Measurements from ENCODE around the gene EPHA5.

EPHA5 gene

DNA sequence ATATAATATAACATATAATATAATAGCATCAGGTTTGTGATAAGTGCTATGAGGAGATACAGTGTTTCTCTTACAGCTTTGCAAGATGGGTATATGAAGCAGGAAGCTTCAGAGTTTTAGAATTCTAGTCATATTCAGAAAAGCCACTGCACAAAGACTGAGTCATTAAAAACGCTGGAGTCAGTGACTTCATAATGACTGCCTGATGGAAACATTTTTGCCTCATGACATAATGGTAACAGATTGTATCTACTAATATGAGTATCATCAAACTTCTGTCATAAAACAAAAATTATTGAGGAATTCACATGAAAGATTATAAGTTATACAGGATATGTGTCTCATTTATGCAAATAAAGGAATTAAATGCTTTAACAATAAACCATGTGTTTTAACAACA, 46.8 kb downstream of the EPHA5 start:
- no peak for DNase-seq

DNA sequence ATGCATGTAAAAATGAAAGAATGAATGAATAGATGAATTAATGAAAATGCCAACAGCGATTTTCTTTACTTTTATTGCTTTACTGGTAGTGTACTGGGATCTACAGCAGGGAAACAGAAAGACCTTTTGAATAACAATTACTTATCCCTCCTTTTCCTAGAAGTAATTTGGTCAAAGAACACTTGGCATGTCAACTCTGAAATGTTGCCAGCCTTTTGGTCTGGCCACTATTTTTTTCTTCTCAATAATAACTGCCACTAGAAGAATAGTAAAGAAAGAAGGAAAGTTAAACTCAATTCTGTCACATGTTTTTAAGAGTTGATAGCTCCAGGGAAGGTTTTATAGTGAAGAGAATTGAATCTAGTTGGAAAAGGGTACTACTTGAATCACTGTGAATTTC, 52.9 kb downstream of the EPHA5 start:
- no peak for DNase-seq

DNA sequence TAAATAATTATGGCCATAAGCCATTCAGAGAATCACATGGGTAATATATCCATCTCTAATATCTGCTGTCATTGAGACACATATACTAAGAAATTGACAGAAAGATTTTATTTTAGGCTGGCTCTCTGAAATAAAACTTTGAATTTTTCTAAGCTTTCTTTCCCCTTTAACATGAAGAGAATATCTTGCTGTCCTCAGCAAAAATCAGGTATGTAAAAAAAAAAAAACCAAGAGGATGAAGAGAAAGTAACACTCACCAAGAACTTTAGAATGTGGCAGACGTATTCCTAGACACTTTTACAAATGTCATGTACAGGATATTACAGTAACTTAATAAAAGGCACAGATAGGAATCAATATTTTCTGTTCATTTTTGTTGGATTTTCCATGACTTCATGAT, 65.8 kb downstream of the EPHA5 start:
- no peak for DNase-seq

DNA sequence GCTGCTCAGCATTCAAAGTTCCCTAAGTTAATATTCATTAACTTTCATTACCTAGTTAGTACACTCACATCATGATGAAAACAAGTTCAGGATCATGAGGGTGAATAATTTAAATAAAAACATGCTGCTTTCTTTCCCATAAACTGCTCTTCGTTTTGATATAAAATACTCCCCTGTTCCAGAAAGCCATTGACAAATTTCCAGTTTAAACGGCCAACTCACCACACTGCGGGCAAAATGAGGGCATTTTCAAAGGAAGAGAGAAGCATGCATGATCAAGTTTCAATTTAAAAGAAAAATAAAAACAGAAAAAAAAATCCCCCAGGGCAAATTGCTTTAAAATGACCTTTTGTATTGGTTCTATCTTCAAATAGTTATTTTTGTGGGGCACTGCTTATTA, 69.6 kb downstream of the EPHA5 start:
- no peak for DNase-seq

DNA sequence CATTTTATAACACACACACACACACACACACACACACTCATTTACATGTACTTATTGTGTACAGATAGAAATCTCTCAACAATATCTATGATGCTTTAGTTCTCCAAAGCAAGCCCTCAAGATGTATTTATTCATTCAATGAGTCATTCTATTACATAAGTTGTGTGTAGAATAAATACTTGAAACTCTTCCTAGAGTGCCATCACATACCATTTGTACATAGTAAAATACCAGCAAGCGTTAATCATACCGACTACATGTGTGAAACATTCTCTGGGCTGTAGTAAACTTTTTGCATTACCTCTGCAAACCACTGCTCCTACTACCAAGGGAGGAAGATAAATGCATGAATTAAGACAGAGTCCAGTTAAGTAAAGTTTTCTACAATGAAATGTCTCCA, 70.9 kb downstream of the EPHA5 start:
- DNase-seq = no peak

DNA sequence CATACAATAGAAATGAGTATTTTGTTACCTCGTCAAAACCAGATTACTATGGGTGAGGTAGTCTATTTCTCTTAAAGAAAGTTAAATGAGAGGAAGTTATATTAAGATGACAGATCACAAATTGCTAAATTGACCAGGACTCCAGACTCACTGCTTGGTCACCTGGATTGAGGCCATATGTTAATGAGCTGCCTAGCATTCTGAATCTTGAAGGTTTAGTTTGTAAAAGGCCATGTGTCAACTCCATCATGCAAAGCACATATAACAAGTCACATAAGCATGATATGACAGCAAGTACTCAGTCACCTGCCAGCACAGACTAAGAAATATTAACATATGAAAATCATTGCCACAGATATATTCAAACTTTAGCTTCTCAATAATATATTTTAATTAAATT, 72.6 kb downstream of the EPHA5 start:
- no peak for DNase-seq

DNA sequence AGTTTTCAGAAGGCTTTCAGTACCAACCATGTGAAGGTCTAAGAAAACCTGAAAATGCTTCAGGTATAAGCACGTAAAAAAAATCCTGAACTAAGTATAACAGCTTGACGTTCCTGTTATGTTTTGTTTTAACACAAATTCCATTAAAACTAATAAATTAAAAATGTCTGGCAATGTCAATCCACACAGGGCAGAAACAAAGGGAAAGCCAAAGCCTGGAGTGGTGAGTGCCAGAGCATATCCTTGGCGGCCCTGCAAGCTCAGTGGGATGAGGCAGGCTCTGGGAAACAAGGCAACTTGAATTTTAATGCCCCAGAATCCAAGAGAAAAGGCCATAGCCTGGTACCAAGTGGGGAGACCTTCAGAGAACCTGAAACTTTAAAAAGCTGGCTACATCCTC, 78.2 kb downstream of the EPHA5 start:
- no peak for DNase-seq

DNA sequence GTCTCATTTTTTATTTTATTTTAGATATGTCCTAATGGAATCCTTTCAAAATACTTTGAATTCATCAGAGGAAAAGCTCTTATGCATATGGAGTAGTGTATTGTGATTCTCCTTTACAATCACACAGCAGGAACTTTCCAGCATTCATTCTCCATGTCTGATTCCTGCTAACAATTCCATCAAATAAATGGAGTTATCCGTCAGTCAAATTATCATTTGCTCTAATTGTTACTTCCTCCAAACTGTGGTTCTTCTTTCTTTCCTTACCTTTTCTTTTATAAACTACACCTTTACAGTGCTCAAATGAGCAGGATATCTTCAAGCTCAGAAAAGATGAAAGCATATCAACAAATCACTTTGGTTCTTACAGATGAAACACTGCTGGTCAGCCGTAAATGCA, 80.4 kb downstream of the EPHA5 start:
- DNase-seq = no peak

DNA sequence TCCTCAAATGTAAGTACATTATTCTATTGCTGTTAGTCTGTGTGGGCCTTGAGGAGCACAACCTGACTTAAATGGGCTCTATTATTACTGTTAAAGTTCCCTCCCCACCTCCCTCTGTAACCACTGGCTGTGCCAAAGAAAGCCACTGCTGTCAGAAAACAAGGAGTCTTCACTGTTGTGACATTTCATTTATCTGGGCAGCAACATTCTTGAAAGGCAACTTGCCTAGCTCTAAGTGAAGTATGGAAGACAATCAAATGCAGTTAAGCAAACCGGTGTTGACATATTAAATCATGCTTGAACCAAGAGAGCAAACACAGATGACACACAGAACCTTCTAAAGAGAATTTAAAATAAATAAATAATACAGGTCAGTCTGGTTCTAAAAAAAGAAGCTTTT, 81.0 kb downstream of the EPHA5 start:
- DNase-seq = no peak

DNA sequence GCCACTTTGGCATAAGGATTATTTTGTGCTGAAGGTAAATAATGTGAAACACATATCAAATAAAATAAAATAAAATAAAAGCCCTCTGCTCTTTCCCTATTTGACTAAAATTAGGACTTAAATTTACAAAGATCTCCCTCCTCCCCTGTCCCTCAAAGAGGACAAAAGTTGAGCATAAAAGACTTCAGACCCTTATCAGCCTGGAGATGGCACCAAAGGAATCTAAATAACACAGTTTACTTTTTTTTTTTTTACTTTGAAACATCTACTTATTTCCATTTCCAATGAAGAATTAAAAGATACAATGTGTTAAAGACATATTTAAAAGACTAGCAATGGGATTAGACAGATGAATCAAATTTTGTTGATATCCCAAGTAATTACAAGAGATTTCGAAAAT, 89.7 kb downstream of the EPHA5 start:
- no peak for DNase-seq

DNA sequence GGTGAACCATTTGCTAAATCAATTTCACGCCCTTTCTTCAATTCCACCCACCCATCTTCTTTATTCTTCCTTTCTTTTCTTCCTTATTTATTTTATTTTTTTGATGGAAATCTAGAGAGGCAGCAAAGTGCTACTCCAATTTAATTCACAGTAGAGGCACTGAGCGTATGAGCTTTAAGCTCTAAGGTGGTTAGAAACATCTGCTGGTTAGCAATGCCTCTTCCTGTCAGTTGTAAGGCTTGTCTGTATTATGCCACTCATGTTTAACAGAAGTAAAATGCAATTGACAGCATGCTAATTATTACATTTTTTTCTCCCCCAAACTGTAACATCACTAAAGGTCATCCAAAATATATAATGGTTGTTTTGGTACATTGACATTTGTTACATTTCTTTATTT, 103.8 kb downstream of the EPHA5 start:
- no peak for DNase-seq

DNA sequence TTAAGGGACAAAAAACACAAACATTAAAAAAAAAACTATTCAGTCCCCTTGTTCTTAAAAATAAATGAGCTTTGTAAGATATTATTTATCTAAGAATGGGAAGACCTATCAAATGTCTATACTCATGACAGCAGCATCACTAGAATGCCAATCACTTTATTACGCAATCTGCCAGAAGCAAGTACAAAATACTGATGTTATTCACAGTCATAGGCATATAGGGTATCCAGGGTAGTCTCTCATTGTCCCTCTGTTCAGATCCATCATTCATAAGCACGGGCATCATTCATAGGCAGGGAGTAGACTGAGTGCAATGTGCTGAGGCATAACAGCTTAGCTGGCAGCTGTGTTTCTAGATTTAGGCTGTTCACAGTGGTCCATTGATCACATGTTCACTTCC, 109.1 kb downstream of the EPHA5 start:
- no peak for DNase-seq

DNA sequence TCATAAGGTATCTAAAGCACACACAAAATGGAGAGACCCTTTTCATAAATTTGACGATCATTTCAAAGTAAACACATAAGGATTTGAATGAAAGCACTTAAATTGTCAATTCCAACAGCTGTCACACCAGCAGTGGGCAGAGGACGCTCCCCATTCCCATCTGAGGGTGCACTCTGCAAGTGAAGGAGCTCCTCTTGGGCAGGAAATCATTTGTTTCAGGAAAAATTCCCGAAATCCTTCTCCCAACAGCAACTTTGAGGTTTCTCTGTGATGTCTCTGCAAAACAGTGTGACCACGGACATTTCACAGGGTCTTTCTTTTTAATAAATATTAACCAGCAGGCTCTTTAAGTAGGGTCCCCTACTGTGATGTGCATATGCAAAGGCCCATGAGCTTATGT, 111.0 kb downstream of the EPHA5 start:
- DNase-seq = no peak

DNA sequence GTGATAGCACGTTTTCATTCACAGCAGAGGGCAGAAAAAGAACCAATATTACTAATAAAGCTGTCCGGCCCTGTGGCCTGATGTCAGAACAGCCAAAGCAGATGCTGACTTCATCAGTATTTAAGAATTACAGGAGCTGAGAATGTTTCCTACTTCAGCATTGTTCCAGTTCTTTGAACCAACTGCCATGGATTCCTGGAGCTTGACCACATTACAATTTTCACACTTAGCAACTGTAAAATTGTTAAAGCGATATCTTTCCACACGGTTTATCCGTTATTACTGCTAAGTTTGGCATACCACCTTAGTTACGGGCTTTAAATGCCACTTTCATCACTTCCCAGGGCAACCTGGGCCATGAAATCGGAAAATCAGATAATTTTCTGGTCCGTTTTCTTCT, 118.2 kb downstream of the EPHA5 start:
- no peak for DNase-seq

DNA sequence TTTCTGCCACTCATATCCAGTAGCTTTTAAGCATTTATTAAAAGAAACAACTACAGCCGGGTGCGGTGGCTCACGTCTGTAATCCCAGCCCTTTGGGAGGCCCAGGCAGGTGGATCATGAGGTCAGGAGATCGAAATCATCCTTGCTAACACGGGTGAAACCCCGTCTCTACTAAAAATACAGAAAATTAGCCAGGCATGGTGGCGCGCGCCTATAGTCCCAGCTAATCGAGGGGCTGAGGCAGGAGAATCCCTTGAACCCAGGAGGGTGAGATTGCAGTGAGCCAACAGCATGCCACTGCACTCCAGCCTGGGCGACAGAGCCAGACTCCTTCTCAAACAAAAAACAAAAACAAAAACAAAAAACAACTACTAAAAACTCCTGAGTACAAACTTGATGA, 119.8 kb downstream of the EPHA5 start:
- DNase-seq = no peak

DNA sequence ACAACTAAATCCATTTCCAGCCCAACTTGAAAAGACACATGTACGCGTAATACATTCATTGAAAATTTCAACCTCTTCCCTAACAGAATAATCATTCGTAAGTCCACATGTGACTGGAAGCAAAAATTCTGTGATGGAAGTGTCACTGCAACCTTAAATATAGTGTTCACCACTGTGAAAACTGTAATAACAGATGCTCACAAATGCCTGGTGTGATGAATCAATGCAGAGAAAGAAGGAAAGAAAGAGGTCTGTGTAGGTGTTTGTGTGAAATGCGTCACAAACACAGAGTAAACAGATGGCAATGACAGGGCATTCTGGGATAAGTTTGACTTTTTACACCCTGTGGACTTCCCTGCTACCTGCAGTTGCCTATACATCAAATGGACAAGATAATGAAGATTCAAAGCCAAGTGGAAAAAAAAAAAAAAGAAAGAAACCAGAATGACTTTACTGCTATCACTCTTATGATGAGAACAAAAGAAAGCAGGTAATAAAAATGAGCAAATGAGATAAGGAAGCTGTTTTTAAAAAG, 123.3 kb downstream of the EPHA5 start:
- DNase-seq = no peak

DNA sequence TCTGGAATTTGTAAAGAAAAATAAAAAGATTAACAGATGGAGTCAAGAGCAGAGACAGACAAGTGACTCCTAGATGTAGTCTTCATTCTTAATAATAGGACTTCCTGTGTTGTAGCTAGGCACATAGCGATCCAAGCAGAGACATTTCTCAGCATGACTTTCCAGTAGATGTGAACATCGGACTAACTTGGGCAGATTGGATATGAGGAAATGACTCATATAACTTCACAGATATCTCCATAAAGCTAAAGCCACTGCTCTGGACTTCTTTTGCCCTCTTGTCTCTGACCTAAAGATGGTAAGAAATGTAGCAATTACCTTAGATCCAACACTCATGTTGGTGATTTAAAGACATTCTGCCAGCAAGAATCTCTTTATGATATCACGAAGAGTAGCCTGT, 131.7 kb downstream of the EPHA5 start:
- DNase-seq = no peak

DNA sequence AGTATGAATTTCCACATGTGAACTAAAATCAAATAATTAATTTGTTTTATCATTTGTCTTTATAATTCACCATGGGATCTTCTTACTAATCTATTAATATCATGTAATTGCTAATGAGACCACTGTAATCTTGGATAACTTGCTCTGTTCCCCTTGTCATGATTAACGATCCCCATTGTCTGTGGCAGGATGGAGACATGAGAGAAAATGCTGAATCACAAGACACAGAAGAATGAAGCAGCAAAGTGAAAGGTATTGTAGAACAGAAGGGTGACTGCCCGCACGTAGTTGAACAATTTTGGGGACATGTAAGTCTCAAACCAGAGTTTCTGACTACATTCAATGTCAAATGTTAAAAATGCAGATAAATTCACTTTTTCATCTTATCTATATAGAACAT, 135.2 kb downstream of the EPHA5 start:
- DNase-seq = no peak

DNA sequence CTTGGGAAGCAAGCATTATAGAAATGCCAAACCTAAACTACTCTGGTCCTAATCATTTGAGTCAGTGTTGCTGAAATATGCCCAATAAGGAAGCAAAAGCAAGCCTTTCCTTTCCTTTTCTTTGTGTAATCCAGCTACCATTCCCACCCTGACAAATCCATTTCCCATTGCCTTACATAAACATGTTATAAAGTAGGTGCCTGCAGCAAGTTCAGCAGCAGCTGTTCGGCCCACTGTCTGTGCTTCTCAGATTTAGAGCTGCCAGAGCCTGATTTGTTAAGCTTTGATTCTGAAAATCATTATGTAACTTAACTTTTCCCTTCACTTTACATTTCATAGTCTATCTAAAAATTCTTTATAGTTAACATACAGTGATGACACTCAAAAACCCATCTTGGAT, 148.6 kb downstream of the EPHA5 start:
- no peak for DNase-seq

DNA sequence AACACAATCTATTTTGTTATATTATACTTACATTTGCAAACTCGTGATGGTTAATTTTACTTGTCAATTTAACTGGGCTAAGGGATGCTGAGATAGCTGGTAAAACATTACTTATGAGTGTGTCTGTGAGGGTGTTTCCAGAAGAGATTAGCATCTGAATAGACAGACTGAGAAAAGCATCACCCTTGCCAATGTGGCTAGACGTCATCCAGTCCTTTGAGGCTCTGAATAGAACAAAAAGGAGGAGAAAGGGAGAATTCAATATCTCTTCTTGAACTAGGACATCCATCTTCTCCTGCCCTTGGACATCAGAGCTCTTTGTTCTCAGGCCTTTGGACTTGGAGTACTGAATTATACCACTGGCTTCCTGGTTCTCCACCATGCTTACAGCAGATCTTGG, 154.6 kb downstream of the EPHA5 start:
- DNase-seq = no peak

DNA sequence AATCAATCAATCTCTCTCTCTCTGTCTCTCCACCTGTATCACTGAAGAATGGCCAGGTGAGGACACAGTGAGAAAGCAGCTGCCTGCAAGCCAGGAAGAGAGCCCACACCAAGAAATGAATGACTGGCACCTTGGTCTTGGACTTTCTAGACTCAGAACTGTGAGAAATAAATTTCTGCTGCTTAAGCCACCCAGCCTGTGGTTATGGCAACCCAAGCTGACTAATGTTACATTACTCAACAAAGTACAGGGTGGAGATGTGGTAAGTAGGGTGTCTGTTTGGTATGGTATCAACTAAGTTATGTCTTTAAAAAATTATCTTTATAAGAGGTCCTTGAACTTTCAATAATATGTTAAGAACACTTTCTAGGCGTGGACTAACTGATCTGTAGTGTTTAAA, 159.3 kb downstream of the EPHA5 start:
- no peak for DNase-seq

DNA sequence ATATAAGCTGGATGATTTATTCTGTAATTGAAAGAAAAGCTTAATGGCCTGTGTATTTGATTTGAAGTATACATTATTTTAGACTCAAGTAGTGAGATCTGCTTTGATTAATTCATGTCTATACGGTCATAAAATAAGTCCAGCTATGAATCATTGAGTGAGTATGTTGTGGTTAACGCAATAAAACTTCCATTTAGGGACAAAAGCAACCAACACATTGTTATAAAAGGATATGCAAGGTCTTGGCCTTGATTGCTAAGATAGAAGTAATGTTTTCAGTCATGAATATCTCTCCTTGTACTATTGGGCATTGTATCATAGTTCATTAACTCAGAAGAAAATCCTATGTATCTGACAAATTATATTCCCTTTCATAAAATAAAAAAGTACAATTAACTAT, 162.1 kb downstream of the EPHA5 start:
- DNase-seq = no peak

DNA sequence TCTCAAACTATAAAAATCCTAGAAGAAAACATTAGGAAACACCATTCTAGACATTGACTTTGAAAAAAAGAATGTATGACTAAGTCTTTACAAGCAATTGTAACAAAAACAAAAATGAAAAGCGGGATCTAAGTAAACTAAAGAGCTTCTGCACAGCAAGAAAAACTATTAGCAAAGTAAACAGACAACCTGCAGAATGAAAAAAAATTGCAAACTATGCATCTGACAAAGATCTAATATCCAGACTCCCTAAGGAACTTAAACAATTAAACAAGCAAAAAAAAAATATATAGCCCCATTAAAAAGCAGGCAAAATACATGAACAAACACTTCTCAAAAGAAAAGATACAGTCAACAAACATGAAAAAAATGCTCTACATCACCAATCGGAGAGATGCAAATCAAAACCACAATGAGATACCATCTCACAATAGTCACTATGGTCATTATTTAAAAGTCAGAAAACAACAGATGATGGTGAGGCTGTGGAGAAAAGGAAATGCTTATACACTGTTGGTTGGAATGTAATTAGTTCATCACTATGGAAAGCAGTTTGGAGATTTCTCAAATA, 168.1 kb downstream of the EPHA5 start:
- no peak for DNase-seq

DNA sequence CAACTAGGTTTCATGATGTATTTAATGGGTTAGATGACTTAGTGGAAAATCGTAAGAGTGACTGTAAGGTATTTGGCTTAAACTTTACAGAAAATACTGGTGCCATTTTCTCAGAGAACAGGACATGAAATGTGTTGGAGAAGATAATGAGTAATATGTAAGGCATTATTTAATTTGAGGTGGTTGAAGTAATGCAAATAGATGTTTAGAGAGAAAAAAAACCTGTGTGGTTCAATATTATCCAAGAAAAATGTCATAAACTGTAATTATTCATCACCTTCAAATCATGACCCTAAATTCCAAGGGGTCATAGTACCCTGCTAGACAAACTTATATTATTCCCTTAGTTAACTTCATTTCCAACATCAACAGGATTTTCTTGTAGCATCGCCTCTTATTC, 171.7 kb downstream of the EPHA5 start:
- DNase-seq = no peak

DNA sequence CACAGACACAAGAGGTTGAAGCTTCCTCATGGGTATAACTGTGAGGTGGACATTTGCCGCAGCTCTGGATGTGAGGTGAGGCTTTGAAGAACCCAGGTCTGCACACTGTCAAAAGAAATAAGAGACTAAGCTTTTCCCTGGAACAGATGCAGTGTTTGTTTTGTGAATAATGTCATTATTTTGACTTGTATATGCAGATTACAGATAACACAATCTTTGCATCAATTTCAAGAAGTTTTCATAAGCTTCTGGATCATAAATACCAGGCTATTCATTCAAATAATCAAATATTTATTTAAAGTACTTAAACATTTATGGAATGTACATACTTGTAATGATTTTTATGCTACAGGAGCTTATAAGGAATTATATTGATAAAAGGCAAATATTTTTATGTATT, 174.8 kb downstream of the EPHA5 start:
- DNase-seq = no peak

DNA sequence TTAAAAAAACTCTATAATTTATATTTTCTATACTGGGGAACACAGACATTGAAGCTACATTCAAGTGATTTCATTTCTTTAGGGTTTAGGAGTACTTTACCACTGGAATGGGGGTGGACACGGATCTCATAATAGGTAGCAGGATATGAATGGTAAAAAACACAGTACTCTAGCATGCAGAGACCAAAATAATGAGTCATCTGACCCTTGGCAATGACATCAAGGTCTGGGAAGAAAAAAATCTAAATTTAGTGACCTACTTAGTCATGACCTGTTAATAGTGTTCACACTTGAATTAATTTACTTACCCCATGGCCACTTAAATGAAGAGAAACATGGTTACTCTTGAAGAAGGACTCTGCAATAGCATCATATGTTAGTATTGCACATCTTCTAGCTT, 187.9 kb downstream of the EPHA5 start:
- DNase-seq = no peak
